ENCODE data around the gene ALDH5A1. TPM values are rescaled to one million over a fixed set of nuclear protein-coding genes. Genes with fewer than 3 reads are reported as not detected.

Gene ALDH5A1
- total and polyA plus RNA-seq, 10 of the 15 experiments (the other 5 are each of a cell fraction or from before 2014, with no cell fraction given): 2.6 to 13.8 (median 9.3) TPM

- no peak for ATAC-seq
- H3K36me3 ChIP-seq (ENCODE audit: control insufficient read depth in 2 of 2, insufficient read depth in 2 of 2, low read length in 1 of 2): no peaks in the 10 kb centered on the region
- BruUV-seq (replicated peaks): no TSS peak
Observed at GRCh38 chr6:24445704-24446103, 49.1 kb upstream of the ALDH5A1 start.

More at GRCh38 chr6:24445704-24446103, 49.1 kb upstream of the ALDH5A1 start:
- Histone ChIP-seq H3K27me3 (replicated peaks in 1 of 2; ENCODE audit: control insufficient read depth in 2 of 2, insufficient read depth in 2 of 2, low read length in 1 of 2) (no peaks in the 10 kb centered on the region; a peak in 1 of 4 replicates), H3K79me2 (ENCODE audit: control insufficient read depth, insufficient read depth, low read length) (no peaks in the 10 kb centered on the region), H3K4me2 (ENCODE audit: control insufficient read depth, insufficient read depth) (no peak overlapping the region), H3K4me1 (ENCODE audit: control insufficient read depth, insufficient read depth, low read length) (no peaks in the 10 kb centered on the region), H3K27ac (ENCODE audit: control insufficient read depth, insufficient read depth) (no peak overlapping the region), H3K4me3 (no peak overlapping the region), H3K9ac (ENCODE audit: control insufficient read depth, insufficient read depth, low read length) (no peak overlapping the region), H4K20me1 (ENCODE audit: control insufficient read depth, insufficient read depth) (no peaks in the 10 kb centered on the region), H2AFZ (ENCODE audit: control insufficient read depth, low read depth, low read length) (no peak overlapping the region), H3K9me3 (replicated peaks; ENCODE audit: control insufficient read depth, insufficient read depth, low read length) (no peaks in the 10 kb centered on the region)
- ChIA-PET POLR2A (no interaction called here), RAD21 (ENCODE audit: unreplicated experiment) (no interaction called here), CTCF (no interaction called here), SMC1A (ENCODE audit: uncharacterized antibody, unreplicated experiment) (interaction anchor here (0.8 kb wide), 1 partner anchor 24 kb away, joined by 3 read pairs; no protein-coding TSS in a partner anchor)
- TF ChIP-seq KDM1A (IDR thresholded peaks at IDR 0.05; ENCODE audit: borderline replicate concordance): no peak
- TF ChIP-seq E2F4 (IDR thresholded peaks at IDR 0.05; ENCODE audit: low read depth, low read length): no peak
- TF ChIP-seq CEBPB (IDR thresholded peaks at IDR 0.05; ENCODE audit: borderline replicate concordance in 1 of 2, low read depth in 2 of 2, low read length in 2 of 2): no peak
- no peak for TF ChIP-seq ZNF592 (IDR thresholded peaks at IDR 0.05)
- no peak for TF ChIP-seq RB1 (IDR thresholded peaks at IDR 0.05; ENCODE audit: borderline replicate concordance)
- no peak for TF ChIP-seq RAD21 (IDR thresholded peaks at IDR 0.05; ENCODE audit: insufficient read depth, low read depth, low read length)
- no peak for TF ChIP-seq BCL11A (IDR thresholded peaks at IDR 0.05; ENCODE audit: low read depth, low read length)
- TF ChIP-seq CHD2 (IDR thresholded peaks at IDR 0.05; ENCODE audit: borderline replicate concordance, low read depth, low read length): no peak
- no peak for TF ChIP-seq TCF7 (IDR thresholded peaks at IDR 0.05; ENCODE audit: borderline replicate concordance)
- TF ChIP-seq BMI1 (IDR thresholded peaks at IDR 0.05; ENCODE audit: borderline replicate concordance): no peak
- TF ChIP-seq SMC3 (IDR thresholded peaks at IDR 0.05; ENCODE audit: borderline replicate concordance, low read length): no peak
- TF ChIP-seq ASH2L (IDR thresholded peaks at IDR 0.05; ENCODE audit: borderline replicate concordance, low read depth): no peak
- TF ChIP-seq POU2F2 (IDR thresholded peaks at IDR 0.05; ENCODE audit: borderline replicate concordance, low read depth, low read length): no peak
- TF ChIP-seq BACH1 (IDR thresholded peaks at IDR 0.05; ENCODE audit: borderline replicate concordance): no peak
- TF ChIP-seq PAX5 (IDR thresholded peaks at IDR 0.05; ENCODE audit: borderline replicate concordance, low read depth, low read length): no peak
- TF ChIP-seq ZNF622 (IDR thresholded peaks at IDR 0.05): no peak
- TF ChIP-seq RAD51 (IDR thresholded peaks at IDR 0.05): no peak
- no peak for TF ChIP-seq HDGF (IDR thresholded peaks at IDR 0.05)
- no peak for TF ChIP-seq E2F8 (IDR thresholded peaks at IDR 0.05; ENCODE audit: low read depth, partially characterized antibody)
- WGBS (ENCODE audit: insufficient coverage, insufficient replicate concordance, low lambda C conversion rate, missing lambda C conversion rate): 73% methylated on average over 4 of the region's 4 CpGs
- DNase-seq (ENCODE audit: low read depth, low spot score): no peak
- no peak for FAIRE-seq
- intact Hi-C loops (cut with micrococcal nuclease; ENCODE audit: unreplicated experiment) (no loop called here), in situ Hi-C loops (cut with MboI) (no loop called here)
